GM21737 (cell line): ENCODE data around the gene LSM4.

Experiments used
- ATAC-seq: cut with Tn5 transposase; IDR thresholded peaks from one replicate; pipeline ENCODE4 v1.9.1; 2021; ENCODE audit warnings: mild to moderate bottlenecking, moderate library complexity; ENCODE audit not compliant: unreplicated experiment

Gene LSM4

DNA sequence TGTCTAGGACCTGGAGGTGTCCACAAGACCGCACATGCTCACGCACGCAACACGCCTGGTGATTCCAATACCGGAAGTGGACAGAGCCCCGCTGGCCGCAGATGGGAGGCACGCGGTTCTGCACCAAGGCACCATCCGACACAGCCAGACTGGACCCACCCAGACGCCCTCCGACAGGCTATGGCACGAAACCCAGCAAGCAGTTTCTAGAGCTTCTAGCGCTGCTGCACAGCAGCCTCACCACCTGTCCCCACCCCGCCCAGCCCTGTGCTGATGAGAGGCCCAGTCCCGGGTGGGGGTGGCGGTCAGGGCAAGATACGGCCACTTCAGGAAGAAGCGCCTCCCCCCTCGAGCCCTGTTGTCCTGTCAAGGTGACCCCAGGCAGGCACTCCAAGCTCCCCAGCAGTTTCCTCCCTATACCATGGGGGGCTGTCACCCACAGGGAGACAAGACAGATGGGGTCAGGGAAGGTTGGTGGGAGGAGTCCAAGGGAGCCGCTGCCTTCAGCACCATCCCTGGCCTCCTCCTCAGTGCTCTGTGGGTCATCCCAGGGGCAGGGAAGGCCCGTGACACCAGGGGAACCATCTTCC is 11.3 kb downstream of the LSM4 start:
- ATAC-seq: no peak

DNA sequence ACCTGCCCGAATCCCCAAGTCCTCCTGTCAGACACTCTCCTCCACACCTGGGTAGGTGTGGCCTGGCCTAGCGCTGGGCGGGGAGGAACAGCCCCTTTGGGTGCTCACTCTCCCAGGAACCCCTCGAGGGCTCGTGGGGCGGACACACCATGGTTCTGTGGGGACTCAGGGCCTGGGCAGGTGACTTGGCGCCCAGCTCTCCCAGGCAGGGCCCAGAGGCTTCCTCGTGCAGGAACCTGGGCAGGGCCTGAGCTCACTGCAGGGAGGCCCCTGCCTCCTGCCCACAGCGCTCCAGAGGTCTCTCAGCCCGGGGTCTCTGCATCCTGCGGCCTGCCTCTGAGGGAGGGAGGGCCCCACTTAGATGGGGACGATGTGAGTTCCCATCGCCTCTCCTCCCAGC is 11.9 kb downstream of the LSM4 start:
- ATAC-seq: no peak

DNA sequence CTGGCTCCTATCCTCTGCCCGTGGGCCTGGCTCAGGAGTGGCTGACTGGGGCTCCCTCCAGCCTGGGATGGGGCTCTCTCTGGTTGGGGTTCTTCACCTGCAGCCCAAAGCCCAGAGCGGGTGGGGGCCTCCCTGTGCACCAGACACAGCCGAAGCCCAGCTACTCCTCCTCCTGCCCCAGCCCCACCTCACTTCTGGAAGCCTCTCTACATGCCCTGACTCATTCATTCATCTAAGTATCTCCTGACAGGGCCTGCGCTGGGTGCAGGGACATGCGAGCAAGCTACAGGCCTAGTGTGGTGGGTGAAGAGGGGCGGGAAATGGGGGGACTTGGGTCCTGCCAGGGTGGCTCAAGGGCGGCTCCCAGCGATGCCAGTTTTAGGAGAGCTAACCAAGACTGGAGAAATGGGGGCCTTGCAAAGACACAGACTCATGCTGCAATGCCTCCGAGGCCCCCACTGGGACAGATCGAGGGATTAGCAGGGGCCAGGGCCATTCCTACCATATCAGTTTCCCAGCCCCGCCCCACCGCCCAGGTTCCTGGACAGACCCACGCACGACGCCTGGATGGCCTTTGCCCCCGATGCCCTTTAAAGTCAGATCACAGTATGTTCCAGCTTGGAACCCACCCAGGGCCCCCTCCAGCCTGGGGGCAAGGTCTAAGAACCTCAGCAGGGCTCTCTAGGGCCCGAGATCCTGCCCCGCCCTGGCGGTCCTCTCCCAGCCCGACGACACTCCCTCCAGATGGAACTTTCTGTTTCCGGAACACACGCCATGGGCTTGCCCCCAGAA is 12.6 kb downstream of the LSM4 start:
- ATAC-seq: no peak

DNA sequence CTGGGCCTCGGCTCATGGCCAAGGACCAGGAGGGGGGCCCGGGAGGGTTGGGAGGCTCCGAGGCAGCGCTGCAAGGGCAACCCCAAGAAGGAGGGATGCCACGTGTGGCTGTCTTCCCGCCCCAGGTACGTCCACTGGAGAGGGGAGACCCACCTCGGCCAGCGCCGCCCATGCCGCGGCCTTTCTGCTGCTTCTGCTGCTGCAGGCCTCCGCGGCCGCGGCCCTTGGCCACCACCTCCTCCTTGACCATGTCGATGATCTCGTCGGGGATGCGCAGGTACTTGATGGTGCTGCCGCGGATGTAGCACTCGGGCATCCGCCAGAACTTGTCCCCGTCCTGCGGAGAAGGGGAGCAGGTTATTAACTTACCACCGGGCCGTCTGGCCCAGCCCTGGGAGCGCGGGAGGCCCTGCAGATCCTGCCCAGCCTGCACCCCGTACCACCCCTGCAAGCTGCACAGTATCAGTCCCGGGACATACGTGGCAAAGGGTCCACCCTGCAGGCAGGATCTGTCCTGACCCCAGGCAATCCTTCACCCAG is 13.3 kb downstream of the LSM4 start:
- no peak for ATAC-seq

DNA sequence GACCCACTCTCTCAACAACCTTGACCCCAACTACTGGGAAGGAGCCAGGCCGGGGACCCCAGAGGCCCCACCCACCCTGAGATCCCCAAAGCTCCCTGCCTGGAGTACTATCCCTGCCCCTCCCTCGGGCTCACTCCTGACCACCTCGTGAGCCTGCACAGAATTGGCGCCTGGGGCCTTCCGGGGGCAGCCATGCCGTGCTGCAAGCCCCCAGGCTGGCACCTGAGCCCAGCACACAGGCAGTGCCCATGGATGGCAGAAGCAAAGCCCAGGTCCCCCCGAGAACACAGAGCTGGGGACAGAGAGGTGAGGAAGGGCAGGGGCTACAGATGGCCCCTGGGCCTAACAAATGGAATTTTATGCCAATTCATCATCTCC is 13.9 kb downstream of the LSM4 start:
- no peak for ATAC-seq

DNA sequence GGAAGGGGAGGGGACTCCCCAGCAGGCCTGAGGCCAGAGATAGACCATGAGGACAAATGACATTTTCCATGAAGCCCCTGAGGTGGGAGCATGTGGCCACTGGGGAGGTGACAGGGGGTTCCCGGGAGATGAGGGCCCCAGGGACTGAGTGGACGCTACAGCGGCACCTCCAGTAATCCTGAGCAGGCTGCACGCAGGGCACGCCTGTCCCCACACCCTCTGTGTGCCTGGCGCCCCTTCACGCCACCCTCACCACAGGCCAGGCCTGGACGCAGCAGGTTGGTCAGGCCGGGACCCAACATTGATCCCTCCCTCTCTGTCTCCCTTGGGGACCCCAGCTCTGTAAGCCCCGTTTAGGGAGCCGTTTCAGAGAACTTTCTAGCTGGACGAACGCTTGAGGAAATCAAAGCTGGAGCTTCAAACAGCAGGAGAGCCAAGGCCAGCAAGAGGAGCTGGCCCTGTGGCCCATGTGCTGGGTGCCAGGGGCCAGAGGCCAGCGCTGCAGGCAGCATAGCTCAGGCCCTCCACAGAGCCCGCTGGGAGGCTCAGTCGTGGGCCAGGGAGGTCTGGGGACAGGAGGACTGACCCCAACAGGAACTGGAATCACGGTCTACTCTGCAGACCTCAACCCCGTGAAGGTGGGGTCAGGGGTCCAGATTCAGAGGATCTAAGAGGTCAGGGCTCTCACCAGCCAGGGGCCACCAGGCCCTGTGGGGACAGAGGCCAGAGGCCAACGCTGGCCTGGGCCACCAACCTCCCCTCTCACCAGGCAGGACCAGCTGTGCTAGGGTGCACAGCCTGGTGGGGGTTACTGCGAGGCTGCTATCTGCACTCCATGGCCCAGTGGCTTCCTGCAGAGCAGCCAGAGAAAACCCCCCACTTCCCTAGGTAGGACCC is 14.6 kb downstream of the LSM4 start:
- no peak for ATAC-seq

DNA sequence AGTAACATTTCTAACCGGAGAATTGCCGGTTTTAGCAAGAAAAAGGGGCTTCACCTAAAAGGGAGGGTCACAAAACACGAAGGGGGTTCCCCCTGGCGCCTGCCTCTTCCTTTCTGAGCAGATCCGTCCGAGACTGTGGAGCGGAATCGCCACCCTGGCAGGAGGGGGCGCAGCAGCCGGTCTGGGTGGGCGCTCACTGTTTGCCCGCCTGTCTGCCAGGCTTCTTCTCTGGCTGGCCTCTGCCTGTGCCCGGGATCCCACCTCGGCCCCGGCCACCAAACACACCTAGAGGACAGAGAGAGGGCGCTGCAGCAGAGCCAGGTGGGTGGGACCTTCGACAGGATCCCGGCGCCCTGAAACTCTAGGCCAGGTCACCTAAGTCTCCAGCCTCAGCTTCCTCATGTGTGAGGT is 15.6 kb downstream of the LSM4 start:
- ATAC-seq: no peak

DNA sequence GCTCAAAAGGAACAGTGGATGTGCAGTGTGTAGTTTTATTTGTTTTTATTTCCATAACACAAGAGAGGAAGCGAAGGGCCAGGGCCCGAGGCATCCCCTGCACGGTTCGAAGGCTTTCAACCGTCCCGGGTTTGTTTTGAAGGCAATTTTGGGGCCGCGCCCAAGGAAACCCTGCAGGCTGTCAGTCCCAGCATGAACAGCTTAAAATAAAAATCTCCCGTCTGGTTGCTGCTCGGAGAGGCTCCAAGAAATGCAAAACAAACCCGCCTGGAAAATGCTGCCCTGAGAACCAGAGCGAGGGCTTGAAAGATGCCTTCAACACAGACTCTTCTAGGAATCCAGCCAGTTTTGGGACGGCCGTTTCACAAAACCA is 16.0 kb downstream of the LSM4 start:
- ATAC-seq: no peak

DNA sequence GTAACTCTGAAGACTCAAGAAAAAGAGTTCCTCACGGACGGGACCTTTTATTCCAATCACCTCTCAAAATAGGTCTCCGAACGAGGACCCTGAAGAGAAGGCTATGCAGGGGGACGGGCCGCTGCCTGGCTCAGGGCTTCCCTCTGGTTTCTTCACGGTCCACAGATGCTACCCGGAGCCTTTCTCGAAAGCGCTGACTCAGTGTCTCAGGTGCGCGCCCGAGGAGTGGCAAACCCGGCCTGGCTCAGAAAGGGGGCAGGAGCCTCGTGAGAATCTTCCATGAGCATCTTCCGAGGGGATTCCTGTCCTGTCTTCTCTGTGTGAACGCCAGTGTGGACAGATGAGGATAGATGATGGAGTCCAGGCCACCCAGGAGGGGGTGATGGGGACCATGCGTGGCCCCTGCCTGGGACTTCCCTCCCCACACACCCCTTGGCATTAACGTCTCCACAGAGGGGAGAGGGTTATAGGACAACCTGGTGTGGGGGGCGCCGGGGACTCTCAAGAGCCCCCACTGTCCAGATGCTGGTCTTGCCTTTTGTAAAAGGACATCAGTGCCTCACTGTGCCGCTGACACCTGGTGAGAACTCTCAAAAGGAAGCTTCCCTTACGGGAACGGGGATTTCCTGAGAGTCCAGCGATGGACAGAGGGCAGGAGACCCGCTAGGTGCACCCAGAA is 16.5 kb downstream of the LSM4 start:
- ATAC-seq: no peak

DNA sequence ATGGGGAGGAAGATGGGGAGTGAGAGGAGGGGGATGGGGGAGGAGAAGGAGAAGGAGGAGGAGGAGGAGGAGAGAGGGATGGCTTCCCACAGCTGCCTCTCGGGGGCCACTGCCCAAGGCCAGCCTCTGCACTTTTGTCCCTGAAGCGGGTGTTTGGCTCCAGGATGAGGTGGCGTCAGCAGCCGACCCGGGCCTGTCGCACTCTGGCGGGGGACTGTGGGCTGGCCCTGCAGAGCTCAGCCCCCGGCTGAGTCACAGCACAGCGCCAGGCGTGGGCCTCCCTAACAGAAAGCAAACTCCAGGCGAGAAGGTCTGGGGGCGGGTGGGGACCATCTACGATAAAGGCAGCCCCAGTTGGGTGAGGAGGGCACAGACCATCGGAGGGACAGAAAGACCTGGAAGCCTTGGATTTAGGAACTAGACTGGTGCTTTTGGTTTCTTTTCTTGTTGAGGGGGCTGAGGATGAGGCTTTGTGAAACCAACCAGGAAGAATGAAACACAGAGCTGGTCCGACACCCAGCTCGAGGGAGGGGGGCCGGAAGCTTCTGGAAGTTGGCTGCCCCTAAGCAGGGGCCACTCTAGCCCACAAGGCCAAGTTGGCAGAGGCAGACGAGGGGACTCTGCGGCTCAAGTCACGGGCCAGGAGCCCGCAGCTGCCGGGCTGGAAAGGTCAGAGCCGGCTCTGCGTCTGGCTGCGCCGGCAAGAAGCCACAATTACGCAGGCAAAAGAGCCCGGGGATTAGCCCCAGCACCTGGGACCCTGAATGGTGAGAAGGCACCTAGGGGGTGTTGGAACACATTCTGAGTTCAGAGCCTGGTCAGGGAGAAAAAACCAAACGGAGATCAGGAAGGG is 18.2 kb downstream of the LSM4 start:
- ATAC-seq: no peak

DNA sequence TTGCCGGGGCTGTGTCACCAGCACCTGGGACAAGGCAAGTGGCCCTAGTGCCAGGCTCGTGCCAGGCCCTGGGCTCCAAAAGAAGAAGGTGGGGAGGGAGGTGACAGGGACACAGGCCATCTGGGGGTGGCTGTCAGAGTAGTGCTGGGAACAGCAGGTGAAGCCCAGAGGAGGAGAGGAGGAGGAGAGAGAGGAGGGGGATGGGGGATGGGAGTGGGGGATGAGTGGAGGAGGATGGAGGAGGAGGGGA is 18.7 kb downstream of the LSM4 start:
- ATAC-seq: no peak

DNA sequence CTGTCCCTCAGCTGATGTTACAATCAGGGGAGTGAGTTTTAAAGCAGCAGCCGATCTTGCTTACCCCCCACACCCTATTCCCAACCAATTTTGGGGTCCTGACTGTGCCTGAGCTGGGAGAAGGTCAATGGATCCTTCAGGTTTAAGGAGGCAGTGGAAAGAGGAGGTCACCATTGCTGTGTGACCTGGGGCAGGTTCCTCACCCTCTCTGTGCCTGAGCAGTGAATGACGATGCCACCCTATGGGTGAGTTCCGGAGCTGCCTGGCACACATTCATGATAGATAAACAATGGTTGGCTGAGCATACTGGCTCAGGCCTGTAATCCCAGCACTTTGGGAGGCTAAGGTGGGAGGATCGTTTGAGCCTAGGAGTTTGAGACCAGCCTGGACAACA is 21.2 kb downstream of the LSM4 start:
- no peak for ATAC-seq

DNA sequence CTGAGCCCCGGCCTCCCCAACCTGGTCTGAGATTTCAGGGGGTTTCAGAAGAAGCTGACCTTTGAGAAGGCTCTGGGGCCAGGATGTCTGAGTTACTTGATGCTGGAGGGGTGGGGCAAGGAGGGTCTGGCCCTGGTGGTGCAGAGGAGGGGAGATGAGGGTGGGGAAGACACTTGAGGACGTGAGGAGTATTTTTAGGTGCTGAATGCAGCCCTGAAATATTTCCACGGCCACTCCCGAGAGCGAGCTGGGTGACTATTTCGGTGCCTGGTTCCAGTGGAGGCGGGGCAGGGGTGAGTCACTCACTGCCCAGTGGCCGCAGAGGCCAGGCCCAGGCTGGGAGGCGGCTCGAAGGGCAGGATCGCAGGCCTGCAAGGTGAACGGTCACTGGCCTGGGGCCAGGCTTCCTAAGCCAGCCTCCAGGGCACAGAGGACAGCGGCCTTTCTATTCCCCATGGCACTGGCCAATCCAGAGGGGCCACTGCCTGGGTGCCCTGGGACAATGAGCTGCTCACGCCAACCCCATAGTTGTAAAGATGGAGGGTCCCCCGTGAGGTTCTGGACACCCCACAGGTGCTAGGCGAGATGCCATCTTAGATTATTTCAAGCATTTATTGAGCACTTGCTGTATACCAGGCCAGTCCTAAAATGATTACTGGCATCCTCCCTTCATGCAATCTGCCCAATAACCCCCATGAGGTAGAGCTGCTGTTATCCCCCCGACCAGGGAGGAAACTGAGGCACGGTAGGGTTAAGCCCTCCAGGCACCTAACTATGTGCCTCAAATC is 21.8 kb downstream of the LSM4 start:
- ATAC-seq: no peak

DNA sequence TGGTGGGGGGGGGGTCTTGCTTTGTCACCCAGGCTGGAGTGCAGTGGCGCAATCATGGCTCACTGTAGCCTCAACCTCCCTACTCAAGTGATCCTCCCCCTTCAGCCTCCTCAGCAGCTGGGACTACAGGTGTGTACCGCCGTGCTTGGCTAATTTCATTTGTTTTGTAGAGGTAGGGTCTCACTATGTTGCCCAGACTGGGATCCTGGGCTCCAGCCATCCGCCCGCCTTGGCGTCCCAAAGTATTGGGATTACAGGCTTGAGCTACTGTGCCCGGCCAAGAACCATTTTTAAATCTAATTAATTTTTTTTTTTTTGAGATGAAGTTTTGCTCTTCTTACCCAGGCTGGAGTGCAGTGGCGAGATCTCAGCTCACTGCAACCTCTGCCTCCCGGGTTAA is 23.2 kb downstream of the LSM4 start:
- ATAC-seq: no peak

DNA sequence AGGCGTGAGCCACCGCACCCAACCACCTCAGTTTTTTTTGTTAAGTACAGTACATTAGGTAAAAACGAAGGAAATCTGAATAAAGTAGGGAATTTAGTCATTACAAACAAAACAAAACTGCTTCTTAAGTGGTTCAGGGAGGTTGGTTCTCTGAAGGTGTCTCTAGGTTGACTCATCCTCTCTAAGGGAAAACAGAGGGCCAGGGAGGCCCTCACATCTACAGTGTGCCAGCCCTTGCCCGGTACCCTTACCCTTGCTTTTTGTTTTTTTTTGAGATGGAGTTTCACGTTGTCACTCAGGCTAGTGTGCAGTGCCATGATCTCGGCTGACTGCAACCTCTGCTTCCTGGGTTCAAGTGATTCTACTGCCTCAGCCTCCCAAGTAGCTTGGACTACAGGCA is 24.3 kb downstream of the LSM4 start:
- ATAC-seq: no peak

DNA sequence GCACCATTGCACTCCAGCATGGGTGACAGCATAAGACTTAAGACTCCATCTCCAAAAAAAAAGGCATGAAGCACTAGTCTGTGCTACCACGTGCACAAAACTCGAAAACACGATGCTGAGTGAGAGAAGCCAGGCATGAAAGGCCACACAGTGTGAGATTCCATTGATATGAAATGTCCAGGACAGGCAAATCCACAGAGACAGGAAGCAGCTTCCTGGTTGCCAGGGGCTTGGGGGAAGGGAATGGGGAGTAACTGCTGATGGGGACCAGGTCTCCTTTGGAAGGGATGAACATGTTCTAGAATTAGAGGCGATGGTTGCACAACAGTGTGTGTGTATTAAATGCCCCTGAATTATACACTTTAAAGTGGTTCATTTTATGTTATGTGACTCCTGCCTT is 25.6 kb downstream of the LSM4 start:
- ATAC-seq: no peak

DNA sequence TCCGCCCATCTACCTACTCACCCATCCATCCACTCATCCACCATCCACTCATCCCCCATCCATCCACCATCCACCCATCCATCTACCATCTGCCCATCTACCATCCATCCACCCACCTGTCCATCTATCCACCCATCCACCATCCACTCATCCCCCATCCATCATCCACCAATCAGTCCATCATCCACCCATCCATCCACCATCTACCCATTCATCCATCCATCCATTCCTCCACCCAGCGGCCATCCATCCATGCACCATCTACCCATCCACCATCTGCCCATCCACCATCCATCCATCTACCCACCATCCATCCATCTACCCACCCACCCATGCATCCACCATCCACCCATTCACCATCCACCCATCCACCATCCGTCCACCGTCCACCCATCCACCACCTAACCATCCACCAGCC is 27.8 kb downstream of the LSM4 start:
- no peak for ATAC-seq

DNA sequence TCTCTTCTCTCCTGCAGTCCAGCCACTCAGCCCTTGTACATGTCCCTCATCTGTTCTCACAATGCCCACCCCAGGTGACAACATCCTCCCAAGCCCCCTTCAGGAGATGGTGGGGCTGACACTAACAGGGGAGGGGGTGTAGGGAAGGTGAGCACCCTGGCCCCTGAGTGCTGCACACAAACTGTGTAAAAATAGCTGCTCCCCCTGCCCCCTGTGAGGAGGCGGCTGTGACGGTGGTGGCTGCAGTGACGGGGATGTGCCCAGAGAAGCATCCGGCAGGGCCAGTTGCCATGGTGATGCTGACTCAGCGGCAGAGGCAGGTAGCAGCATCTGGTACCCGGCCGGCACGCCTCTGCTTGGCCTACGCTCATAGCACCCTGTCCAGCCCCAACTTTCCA is 28.4 kb downstream of the LSM4 start:
- no peak for ATAC-seq

DNA sequence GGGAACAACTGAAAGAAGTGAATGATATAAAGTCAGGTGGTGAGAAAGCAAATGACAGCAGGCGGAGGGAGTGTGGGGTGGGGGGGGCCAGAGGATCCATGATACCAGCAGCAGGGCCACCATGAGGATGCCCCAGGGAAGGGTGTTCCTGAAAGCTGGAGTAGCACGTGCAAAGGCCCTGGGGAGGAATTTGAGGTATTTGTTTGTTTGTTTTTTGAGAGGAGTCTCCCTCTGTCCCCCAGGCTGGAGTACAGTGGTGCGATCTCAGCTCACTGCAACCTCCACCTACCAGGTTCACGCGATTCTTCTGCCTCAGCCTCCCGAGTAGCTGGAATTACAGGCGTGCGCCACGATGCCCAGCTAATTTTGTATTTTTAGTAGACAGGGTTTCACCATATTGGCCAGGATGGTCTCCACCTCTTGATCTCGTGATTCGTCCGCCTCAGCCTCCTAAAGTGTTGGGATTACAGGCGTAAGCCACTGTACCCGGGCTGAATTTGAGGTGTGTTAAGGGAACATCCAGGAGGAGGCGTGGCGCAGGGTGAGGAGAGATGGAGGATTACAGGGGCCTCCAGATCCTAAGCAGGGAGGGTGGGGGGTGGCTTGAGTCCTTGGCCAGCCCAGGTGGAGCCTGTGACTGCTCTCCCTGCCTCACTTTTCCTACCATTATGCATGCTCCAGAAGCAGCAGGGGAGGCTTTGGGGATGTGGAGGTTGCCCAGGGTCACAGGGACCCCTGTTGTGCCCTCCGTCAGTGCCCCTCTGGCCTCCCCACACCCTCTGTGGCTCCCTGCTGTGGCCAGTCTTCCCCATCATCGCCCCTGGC is 29.0 kb downstream of the LSM4 start:
- ATAC-seq: no peak
